Measurements from ENCODE around the gene RFX8.

DNA sequence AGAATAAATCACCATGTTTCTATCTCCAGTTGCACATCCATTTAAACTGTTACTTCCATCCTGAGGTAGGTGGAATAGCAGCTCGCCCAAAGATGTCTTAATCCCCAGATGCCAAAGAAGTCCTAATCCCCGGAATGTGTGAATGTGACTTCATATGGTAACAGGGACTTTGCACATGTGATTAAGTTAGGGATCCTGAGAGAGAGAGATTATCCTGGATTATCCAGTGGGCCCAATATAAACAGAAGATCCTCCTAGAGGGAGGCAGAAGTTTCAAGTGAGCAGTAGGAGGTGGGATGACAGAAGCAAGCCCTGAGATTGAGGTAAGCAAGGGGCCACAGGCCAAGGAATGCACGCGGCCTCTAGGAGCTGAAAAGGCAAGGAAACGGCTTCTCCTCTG lies 107.4 kb downstream of the RFX8 start:
- TF ChIP-seq, protein P1, sequence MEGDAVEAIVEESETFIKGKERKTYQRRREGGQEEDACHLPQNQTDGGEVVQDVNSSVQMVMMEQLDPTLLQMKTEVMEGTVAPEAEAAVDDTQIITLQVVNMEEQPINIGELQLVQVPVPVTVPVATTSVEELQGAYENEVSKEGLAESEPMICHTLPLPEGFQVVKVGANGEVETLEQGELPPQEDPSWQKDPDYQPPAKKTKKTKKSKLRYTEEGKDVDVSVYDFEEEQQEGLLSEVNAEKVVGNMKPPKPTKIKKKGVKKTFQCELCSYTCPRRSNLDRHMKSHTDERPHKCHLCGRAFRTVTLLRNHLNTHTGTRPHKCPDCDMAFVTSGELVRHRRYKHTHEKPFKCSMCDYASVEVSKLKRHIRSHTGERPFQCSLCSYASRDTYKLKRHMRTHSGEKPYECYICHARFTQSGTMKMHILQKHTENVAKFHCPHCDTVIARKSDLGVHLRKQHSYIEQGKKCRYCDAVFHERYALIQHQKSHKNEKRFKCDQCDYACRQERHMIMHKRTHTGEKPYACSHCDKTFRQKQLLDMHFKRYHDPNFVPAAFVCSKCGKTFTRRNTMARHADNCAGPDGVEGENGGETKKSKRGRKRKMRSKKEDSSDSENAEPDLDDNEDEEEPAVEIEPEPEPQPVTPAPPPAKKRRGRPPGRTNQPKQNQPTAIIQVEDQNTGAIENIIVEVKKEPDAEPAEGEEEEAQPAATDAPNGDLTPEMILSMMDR (conservative IDR thresholded peaks at IDR 0.05; ENCODE audit: low read length): no peak
- no peak for TF ChIP-seq EZH2phosphoT487 (IDR thresholded peaks at IDR 0.05; ENCODE audit: borderline replicate concordance)
